Stimulated activated naive CD8-positive, alpha-beta T cell treated with anti-CD3 and anti-CD28 coated beads, Interleukin-15, Interleukin-2, amounts not matched to agents 100 U/mL and 50 U/mL, for 24 hours (primary cell): ENCODE measurements around the gene GPR35.
"Not testable (repeated sequence)": the region's sequence is repeated elsewhere in the genome, so short reads cannot be mapped to it uniquely, and the experiment has no call there.

Source experiments
- ATAC-seq: fragments of 150-1000 bp; cut with Tn5 transposase; one replicate; pipeline ENCODE4 v1.10.0; 2021
- DNase-seq: peaks from one replicate; pipeline ENCODE4 v3.0.0; 2021

The GPR35 gene

GRCh38 chr2:240655931-240656886 lies 30.9 kb downstream of the GPR35 start:
- no peak for DNase-seq

GRCh38 chr2:240659883-240660282 lies 34.6 kb downstream of the GPR35 start:
- ATAC-seq, DNase-seq: not testable (repeated sequence)

More at GRCh38 chr2:240655931-240656886, 30.9 kb downstream of the GPR35 start:
- ATAC-seq = peak; percentile 81

GRCh38 chr2:240662681-240663080 lies 37.4 kb downstream of the GPR35 start:
- DNase-seq (no peak), ATAC-seq (no peak)

GRCh38 chr2:240663546-240664190 lies 38.4 kb downstream of the GPR35 start:
- DNase-seq (no peak), ATAC-seq (no peak)

- no peak for DNase-seq
- ATAC-seq = no peak
Measured at GRCh38 chr2:240664622-240665021, 39.3 kb downstream of the GPR35 start.

GRCh38 chr2:240670402-240670801 lies 45.1 kb downstream of the GPR35 start:
- ATAC-seq (no peak), DNase-seq (no peak)

- no peak for DNase-seq
- no peak for ATAC-seq
Measured at GRCh38 chr2:240670950-240671349, 45.7 kb downstream of the GPR35 start.

GRCh38 chr2:240672076-240672700 lies 46.9 kb downstream of the GPR35 start:
- ATAC-seq (no peak), DNase-seq (no peak)

- DNase-seq (no peak), ATAC-seq (no peak)
Measured at GRCh38 chr2:240672701-240673190, 47.5 kb downstream of the GPR35 start.

GRCh38 chr2:240674461-240675184 lies 49.3 kb downstream of the GPR35 start:
- ATAC-seq = not testable (repeated sequence)

GRCh38 chr2:240675345-240675744 lies 50.1 kb downstream of the GPR35 start:
- not testable (repeated sequence) for ATAC-seq, DNase-seq

More at GRCh38 chr2:240674461-240675184, 49.3 kb downstream of the GPR35 start:
- DNase-seq = not testable (repeated sequence)

GRCh38 chr2:240678043-240678442 lies 52.8 kb downstream of the GPR35 start:
- ATAC-seq, DNase-seq: not testable (repeated sequence)

- DNase-seq, ATAC-seq: not testable (repeated sequence)
Measured at GRCh38 chr2:240678909-240679308, 53.6 kb downstream of the GPR35 start.

GRCh38 chr2:240680185-240680584 lies 54.9 kb downstream of the GPR35 start:
- ATAC-seq, DNase-seq: not testable (repeated sequence)
